ENCODE data around the gene ASCL5. TPM values are rescaled to one million over a fixed set of nuclear protein-coding genes. Genes with fewer than 3 reads are reported as not detected.

ASCL5 gene
- polyA plus RNA-seq, 3 donors = not detected

GRCh38 chr1:201096977-201097856 is 29.8 kb downstream of the ASCL5 start:
- H3K27ac Mint-ChIP-seq = no peak overlapping the region

GRCh38 chr1:201096041-201096461 is 30.9 kb downstream of the ASCL5 start:
- DNase-seq = no peak
- Mint-ChIP-seq H3K36me3 (no peaks in the 10 kb centered on the region), H3K27ac (no peak overlapping the region)

More at GRCh38 chr1:201096977-201097856, 29.8 kb downstream of the ASCL5 start:
- 92% methylated on average over 13 of the region's 17 CpGs for WGBS (ENCODE audit: insufficient coverage)
- DNase-seq = no peak
- H3K9me3 ChIP-seq (replicated peaks in 1 of 2; ENCODE audit: control insufficient read depth in 1 of 2, insufficient read depth in 1 of 2, low read length in 2 of 2) = no peaks in the 10 kb centered on the region
- no peaks in the 10 kb centered on the region for H3K9me3 Mint-ChIP-seq
- no peak for TF ChIP-seq CTCF (IDR thresholded peaks at IDR 0.05)
- H3K9ac ChIP-seq (ENCODE audit: insufficient read depth, low read length, poor library complexity, severe bottlenecking) = no peak overlapping the region
- no peaks in the 10 kb centered on the region for H3K4me1 ChIP-seq (ENCODE audit: control insufficient read depth in 1 of 2, insufficient read depth in 2 of 2, low read length in 2 of 2)
- no peaks in the 10 kb centered on the region for H3K36me3 Mint-ChIP-seq
- intact Hi-C loops (cut with micrococcal nuclease) = no loop called here
- no peaks in the 10 kb centered on the region for H3K79me2 ChIP-seq (ENCODE audit: insufficient read depth, low read length)
- no peaks in the 10 kb centered on the region for H3K36me3 ChIP-seq (replicated peaks in 1 of 2; ENCODE audit: control insufficient read depth in 1 of 2, insufficient read depth in 2 of 2, low read length in 2 of 2)
- H3K4me3 Mint-ChIP-seq = no peak overlapping the region
- H4K20me1 ChIP-seq (ENCODE audit: insufficient read depth, low read length) = no peaks in the 10 kb centered on the region
- H3K27me3 Mint-ChIP-seq (ENCODE audit: low read depth in 3 of 3) = peaks cover 2 to 6% (median 3%) of the 10 kb centered on the region in 3 donors
- no peaks in the 10 kb centered on the region for H3K4me1 Mint-ChIP-seq
- H3K27me3 ChIP-seq (ENCODE audit: control insufficient read depth in 2 of 2, insufficient read depth in 2 of 2, low read length in 2 of 2) = no peaks in the 10 kb centered on the region
- no peak overlapping the region for H2AFZ ChIP-seq (ENCODE audit: insufficient read depth, low read depth, low read length, poor library complexity, severe bottlenecking)
- H3K27ac ChIP-seq (ENCODE audit: low read depth in 1 of 2, low read length in 2 of 2) = no peak overlapping the region
- H3K4me2 ChIP-seq (replicated peaks; ENCODE audit: extremely low read depth, low read length, poor library complexity, severe bottlenecking) = no peak overlapping the region
- no peak overlapping the region for H3K4me3 ChIP-seq (replicated peaks in 1 of 3; ENCODE audit: low read depth in 2 of 3, low read length in 3 of 3)

More at GRCh38 chr1:201096041-201096461, 30.9 kb downstream of the ASCL5 start:
- no peaks in the 10 kb centered on the region for H3K9me3 ChIP-seq (replicated peaks in 1 of 2; ENCODE audit: control insufficient read depth in 1 of 2, insufficient read depth in 1 of 2, low read length in 2 of 2)
- no peak overlapping the region for H3K4me3 ChIP-seq (replicated peaks in 1 of 3; ENCODE audit: low read depth in 2 of 3, low read length in 3 of 3)
- no peak overlapping the region for H3K4me2 ChIP-seq (replicated peaks; ENCODE audit: extremely low read depth, low read length, poor library complexity, severe bottlenecking)
- peaks cover 3 to 5% (median 4%) of the 10 kb centered on the region in 3 donors for H3K27me3 Mint-ChIP-seq (ENCODE audit: low read depth in 3 of 3)
- no peaks in the 10 kb centered on the region for H3K36me3 ChIP-seq (replicated peaks in 1 of 2; ENCODE audit: control insufficient read depth in 1 of 2, insufficient read depth in 2 of 2, low read length in 2 of 2)
- H3K4me1 Mint-ChIP-seq = no peaks in the 10 kb centered on the region
- H3K9me3 Mint-ChIP-seq = no peaks in the 10 kb centered on the region
- H2AFZ ChIP-seq (ENCODE audit: insufficient read depth, low read depth, low read length, poor library complexity, severe bottlenecking) = no peak overlapping the region
- H3K4me1 ChIP-seq (ENCODE audit: control insufficient read depth in 1 of 2, insufficient read depth in 2 of 2, low read length in 2 of 2) = no peaks in the 10 kb centered on the region
- H3K79me2 ChIP-seq (ENCODE audit: insufficient read depth, low read length) = no peaks in the 10 kb centered on the region
- no peak overlapping the region for H3K9ac ChIP-seq (ENCODE audit: insufficient read depth, low read length, poor library complexity, severe bottlenecking)
- no peaks in the 10 kb centered on the region for H4K20me1 ChIP-seq (ENCODE audit: insufficient read depth, low read length)
- no peak overlapping the region for H3K4me3 Mint-ChIP-seq
- 75% methylated on average over 3 of the region's 5 CpGs for WGBS (ENCODE audit: insufficient coverage)
- intact Hi-C loops (cut with micrococcal nuclease) = no loop called here
- no peaks in the 10 kb centered on the region for H3K27me3 ChIP-seq (ENCODE audit: control insufficient read depth in 2 of 2, insufficient read depth in 2 of 2, low read length in 2 of 2)
- no peak for TF ChIP-seq CTCF (IDR thresholded peaks at IDR 0.05)
- H3K27ac ChIP-seq (ENCODE audit: low read depth in 1 of 2, low read length in 2 of 2) = no peak overlapping the region

Data from CD14-positive monocyte (primary cell).